HAP-1 (cell line): Measurements from ENCODE around the gene SLC26A5.

ENCODE experiments used
- DNase-seq, 2 experiments: peaks; one replicate each; pipeline ENCODE4 v3.0.0-alpha.2; 2016 to 2020; ENCODE audit warnings: low spot score in 2 of 2
- H3K27me3 ChIP-seq: fragments of 250-450 bp; sonication (Bioruptor Pico); 2 replicates; pipeline ENCODE4 v1.5.1; 2020; ENCODE audit warnings: low read depth, mild to moderate bottlenecking, moderate library complexity
- H3K36me3 ChIP-seq: fragments of 250-450 bp; sonication (Bioruptor Pico); replicated peaks from 2 replicates; pipeline ENCODE4 v1.5.1; 2020; ENCODE audit warnings: mild to moderate bottlenecking
- H3K4me1 ChIP-seq: fragments of 250-450 bp; sonication (Bioruptor Pico); 2 replicates; pipeline ENCODE4 v1.5.1; 2020; ENCODE audit warnings: mild to moderate bottlenecking
- H3K4me3 ChIP-seq: fragments of 250-450 bp; sonication (Bioruptor Pico); 2 replicates; pipeline ENCODE4 v1.5.1; 2020; ENCODE audit warnings: mild to moderate bottlenecking, moderate library complexity
- H3K9me3 ChIP-seq: fragments of 250-450 bp; sonication (Bioruptor Pico); 2 replicates; pipeline ENCODE4 v1.5.1; 2020; ENCODE audit warnings: mild to moderate bottlenecking, moderate library complexity
- in situ Hi-C: fragments of 300-500 bp; cut with MboI; formaldehyde crosslinking; loops from 3 replicates; pipeline ENCODE4 v1.14.3; 2020; ENCODE audit warnings: low sequenced_read_pairs, inconsistent platforms, mixed read lengths

The SLC26A5 gene

DNA sequence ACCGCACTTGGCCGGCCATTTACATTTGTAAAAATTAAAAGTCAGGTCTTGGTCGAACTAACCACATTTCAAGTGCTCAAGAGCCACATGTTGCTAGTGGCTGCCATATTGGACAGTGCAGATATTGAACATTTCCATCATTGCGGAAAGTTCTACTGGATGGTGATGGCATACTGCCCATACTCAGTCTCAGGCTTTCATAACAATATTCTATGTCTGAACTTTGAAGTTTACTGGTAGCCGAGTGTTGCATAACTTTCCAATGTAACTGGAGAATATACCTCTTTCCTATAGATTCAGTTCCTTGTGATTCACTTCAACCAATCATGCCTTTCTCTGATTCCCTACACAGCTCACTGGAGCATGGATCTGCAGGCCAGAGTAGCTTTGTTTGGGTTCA lies 54.9 kb downstream of the SLC26A5 start:
- H3K27me3 ChIP-seq: peaks cover 10% of the 10 kb centered on the region
- H3K9me3 ChIP-seq: no peaks in the 10 kb centered on the region
- H3K4me1 ChIP-seq: no peaks in the 10 kb centered on the region
- in situ Hi-C loops: no loop called here
- DNase-seq: no peak
- no peak overlapping the region for H3K4me3 ChIP-seq
- H3K36me3 ChIP-seq: no peaks in the 10 kb centered on the region

DNA sequence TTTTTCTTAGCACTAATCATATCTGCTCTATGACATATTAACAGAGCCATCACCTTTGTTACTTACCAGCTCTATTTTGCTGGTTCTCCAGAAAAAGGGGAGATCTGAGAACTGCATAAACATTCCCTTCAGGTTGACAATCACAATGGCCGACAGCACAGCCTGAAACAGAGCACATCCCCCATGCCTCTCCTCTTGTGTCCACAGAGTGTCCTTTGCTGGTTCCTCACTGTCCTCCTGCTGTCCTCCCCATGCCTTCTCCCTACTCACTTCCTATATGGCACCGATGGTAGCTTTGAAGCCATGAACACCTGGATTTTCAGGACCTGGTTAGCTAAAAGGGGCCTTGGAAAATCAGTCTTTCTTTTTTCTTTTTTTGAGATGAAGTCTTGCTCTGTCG lies 56.7 kb downstream of the SLC26A5 start:
- Histone ChIP-seq H3K27me3 (peaks cover 10% of the 10 kb centered on the region), H3K4me3 (no peak overlapping the region), H3K36me3 (no peaks in the 10 kb centered on the region), H3K9me3 (no peaks in the 10 kb centered on the region), H3K4me1 (no peaks in the 10 kb centered on the region)
- in situ Hi-C loops: no loop called here
- DNase-seq: no peak

DNA sequence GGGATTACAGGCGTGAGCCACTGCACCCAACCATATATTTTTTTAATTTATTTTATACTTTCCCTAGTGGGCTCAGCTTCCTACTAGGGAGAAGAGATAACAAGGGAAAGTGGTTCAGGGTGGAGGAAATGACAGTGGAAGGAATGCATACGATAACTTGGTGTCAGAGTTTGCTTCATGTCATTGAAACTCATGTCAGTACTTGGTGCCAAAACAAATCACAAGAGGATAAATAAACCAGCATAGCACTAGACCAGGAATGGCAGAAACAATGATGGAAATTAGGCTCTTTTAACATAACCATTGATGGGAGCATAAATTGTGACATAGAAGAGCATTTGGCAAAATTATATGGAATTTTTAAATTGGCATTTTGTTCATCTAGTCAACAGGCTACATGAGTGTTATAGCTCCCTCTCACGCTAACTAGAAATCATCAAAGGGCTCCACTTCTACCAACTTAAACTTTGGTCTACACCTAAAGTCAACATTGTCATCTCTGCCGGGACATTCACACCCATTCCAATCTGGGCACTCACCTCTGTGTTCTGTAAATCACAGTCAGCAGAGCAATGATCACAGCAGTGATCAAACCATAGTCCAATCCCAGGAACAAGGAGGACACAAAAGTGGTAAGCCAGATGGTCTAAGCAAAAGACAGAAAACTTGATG lies 57.4 kb downstream of the SLC26A5 start:
- H3K27me3 ChIP-seq: peaks cover 10% of the 10 kb centered on the region
- in situ Hi-C loops: no loop called here
- no peaks in the 10 kb centered on the region for H3K9me3 ChIP-seq
- no peak overlapping the region for H3K4me3 ChIP-seq
- no peaks in the 10 kb centered on the region for H3K36me3 ChIP-seq
- DNase-seq: no peak
- no peaks in the 10 kb centered on the region for H3K4me1 ChIP-seq

DNA sequence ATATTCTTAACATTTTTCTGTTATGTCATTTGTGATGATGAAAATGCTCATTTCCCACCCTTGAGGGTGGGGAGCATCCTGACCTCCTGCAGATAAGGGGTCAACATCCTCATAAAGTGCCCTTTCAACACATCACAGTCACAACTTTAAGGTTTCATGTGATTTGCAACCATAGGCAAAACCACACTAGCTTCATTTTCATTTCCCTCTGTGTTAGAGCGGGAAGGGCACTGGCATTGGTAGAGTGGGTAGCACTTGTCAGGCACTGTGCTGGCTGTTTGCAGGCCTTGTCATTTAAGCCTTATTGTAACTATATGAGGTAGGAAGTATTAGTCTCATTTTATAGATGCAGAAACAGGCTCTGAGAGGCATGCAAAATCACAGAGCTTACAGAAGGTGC lies 58.8 kb downstream of the SLC26A5 start:
- no peaks in the 10 kb centered on the region for H3K9me3 ChIP-seq
- H3K4me1 ChIP-seq: no peaks in the 10 kb centered on the region
- H3K27me3 ChIP-seq: peaks cover 10% of the 10 kb centered on the region
- H3K4me3 ChIP-seq: no peak overlapping the region
- DNase-seq: no peak
- H3K36me3 ChIP-seq: no peaks in the 10 kb centered on the region
- in situ Hi-C loops: no loop called here

DNA sequence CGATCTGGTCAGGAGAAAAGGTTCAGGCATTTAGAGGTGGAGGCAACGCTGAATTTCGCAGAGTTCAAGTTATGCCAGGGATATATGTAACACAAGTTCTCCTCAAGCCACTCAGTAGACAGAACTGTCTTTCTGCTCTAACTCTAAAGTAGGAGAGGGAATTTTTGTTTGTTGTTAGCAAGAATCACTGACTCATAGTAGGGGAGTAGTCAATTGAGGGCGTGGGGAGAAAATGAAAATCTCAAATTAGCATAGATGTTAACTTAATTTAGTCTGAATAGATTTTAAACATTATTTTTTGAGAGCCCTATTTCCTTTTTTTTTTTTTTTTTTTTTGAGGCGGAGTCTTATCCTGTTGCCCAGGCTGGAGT lies 64.0 kb downstream of the SLC26A5 start:
- no peaks in the 10 kb centered on the region for H3K4me1 ChIP-seq
- in situ Hi-C loops: no loop called here
- H3K9me3 ChIP-seq: no peaks in the 10 kb centered on the region
- H3K36me3 ChIP-seq: no peaks in the 10 kb centered on the region
- H3K4me3 ChIP-seq: no peak overlapping the region
- DNase-seq: no peak
- peaks cover 8% of the 10 kb centered on the region; the same call in 1 of the 2 replicates for H3K27me3 ChIP-seq

DNA sequence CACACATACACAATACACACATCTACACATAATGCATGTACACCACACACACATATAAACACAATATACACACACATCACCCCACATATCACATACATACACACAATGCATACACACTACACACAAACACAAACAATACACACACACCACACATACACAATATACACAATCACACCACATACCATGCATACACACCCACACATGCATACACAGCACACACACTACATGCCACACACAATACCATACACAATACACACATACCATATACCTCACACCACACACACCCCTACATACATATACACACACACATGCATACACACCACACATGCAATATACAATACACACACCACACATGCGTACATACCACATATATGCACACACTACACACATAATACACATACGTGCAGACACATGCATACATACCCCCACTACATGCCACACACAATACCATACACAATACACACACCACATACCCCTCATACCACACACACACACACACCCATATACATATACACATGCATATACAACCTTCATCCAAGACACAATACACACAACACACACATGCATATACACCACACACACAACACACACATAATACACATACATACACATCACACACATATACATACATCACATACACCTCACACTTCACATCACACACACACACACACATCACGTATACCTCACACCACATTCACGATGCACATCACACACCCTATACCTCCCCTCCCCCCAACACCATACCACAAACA lies 64.6 kb downstream of the SLC26A5 start:
- Histone ChIP-seq H3K27me3 (peaks cover 11% of the 10 kb centered on the region), H3K4me3 (no peak overlapping the region), H3K36me3 (no peaks in the 10 kb centered on the region), H3K9me3 (no peaks in the 10 kb centered on the region), H3K4me1 (no peaks in the 10 kb centered on the region)
- DNase-seq: no peak
- in situ Hi-C loops: no loop called here

DNA sequence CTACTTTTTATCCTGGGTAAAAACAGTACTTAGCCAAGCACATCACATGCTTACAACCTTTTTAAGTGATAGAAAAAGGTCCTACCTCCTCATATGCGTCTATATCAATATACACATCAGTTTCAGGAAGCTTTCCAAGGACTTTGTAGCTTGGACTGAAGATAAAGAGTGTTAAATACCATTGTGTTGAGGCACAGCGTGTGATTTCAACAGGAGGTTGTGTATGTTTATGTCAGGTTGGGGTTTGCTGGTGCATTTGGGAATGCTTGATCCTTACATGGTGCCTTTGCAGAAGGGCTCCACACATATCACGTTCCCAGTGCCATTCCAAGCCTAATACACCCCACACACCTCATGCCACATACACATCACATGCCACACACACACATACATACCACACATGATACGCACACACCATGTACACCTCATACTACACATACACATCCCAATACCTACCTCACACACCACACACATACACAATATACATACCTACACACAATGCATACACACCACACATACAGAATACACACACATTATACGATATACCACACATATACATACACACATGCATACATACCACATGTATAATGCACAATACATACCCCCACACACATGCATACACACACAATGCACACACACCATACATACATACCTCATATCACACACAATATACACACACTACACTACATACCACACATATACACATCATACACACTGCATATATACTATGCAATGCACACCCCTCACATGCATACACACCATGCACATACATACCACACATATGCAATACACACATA lies 65.4 kb downstream of the SLC26A5 start:
- in situ Hi-C loops: no loop called here
- Histone ChIP-seq H3K36me3 (no peaks in the 10 kb centered on the region), H3K4me1 (no peaks in the 10 kb centered on the region), H3K4me3 (no peak overlapping the region), H3K9me3 (no peaks in the 10 kb centered on the region), H3K27me3 (peaks cover 12% of the 10 kb centered on the region)
- no peak for DNase-seq

DNA sequence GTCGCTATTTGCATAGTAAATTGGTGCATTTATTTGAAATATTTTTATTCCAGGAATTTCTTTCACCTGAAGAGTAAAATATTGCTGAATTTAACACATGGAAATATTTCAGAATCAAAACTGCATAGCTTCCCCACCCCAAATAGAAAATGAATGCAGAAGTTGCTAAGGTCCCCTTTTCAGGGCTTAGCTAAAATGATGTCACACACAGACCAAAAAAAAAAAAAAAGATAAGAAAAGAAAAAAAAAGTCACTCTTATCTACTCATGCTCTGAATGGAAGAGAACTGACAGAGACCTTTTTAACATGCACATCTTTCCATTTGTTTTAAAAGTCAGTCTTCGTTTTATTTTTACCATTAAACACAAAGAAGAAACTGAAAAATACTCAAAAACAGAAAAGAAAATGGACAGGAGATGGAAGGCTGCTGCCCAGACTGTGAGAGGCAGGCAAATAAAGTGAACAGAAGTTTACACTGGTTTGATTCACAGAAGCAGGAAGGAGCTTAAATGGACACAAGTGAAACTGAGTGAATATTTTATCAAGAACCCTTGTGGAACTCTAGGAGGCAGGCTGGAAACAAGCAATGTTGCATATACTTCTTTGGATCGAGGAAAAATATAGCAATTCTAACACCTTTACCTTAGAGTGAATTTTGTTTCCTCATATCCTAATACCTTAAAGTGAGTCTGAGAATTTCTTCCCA lies 66.6 kb downstream of the SLC26A5 start:
- H3K4me1 ChIP-seq: no peaks in the 10 kb centered on the region
- DNase-seq: no peak

DNA sequence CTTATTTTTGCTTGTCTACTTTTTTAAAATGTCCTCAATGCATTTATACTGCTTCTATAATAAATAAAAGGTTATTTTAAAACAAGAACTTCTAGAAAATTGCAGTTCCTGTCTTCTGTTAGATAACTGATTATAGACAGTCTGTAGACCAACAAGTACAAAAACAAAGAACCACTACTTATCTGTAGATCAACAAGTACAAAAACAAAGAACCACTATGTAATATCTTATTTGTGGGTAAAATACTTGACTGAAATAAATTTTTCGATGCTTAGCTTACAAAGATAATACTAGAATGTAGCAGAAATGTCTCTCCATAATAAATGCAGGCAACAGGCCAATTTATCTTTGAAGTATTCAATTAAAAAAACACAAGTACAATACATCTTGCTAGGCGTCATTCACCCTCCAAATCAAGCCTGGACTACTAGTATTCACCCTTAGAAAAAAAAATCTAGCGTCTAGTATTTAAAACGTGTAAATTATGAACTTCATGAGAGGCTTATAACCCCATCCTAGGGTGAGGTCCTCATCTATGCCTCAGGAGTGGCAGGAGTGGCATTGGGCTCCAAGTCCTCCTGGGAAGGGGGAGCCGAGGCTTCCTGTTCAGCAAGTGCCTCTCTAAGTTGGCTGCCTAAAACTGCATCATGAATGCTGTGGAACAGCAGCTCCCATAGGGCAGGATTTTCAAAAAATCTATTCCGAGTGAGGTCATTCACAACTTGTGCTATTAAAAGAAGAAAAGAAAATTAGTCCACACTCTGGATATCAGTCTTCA lies 72.0 kb downstream of the SLC26A5 start:
- in situ Hi-C loops: no loop called here
- Histone ChIP-seq H3K27me3 (peaks cover 9% of the 10 kb centered on the region), H3K4me3 (no peak overlapping the region), H3K9me3 (no peaks in the 10 kb centered on the region), H3K4me1 (no peaks in the 10 kb centered on the region), H3K36me3 (peaks cover 9% of the 10 kb centered on the region)
- DNase-seq: no peak

More for the DNA sequence above, 66.6 kb downstream of the SLC26A5 start:
- no peaks in the 10 kb centered on the region for H3K9me3 ChIP-seq
- no peaks in the 10 kb centered on the region for H3K36me3 ChIP-seq
- in situ Hi-C loops: no loop called here
- H3K27me3 ChIP-seq: peaks cover 12% of the 10 kb centered on the region
- no peak overlapping the region for H3K4me3 ChIP-seq

DNA sequence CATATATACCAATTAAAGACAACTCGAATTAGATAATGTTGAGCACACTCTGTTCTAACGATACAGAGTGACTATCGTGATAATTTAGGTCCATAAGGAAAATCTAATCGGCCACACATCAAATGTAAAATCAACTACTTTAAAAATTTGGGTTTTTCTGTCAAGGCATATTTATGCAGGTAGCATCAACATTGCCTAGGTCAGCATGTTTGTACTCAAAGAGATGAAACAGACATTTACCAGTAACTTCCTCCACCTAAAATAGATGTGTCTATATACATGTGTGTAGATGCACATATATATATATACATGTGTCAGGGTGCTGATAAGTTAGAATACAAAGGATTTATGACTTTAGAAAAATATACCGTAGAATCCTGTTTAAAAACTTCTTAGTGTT lies 76.6 kb downstream of the SLC26A5 start:
- H3K4me1 ChIP-seq: no peaks in the 10 kb centered on the region
- in situ Hi-C loops: no loop called here
- peaks cover 51% of the 10 kb centered on the region for H3K36me3 ChIP-seq
- H3K27me3 ChIP-seq: no peaks in the 10 kb centered on the region
- DNase-seq: no peak
- no peaks in the 10 kb centered on the region for H3K9me3 ChIP-seq
- no peak overlapping the region for H3K4me3 ChIP-seq

DNA sequence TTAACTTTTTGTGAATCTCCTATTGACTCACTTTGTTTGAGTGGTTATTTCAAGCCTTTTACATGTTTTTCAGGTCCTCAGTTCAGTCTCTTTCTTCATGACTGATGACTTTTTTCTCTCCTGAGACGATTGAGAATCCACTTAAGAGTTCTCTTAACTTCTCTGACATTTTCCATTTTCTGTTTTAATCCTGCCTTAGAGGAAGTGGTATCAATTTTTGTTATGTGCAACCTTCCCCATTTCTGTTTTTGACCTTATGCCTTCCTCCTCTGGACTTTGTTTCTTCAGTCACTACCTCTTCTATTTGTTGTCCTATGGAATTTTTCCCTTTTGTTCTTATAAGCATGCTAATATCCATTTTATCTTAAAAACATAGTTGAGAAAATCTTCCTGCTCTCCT lies 96.2 kb downstream of the SLC26A5 start:
- Histone ChIP-seq H3K27me3 (no peaks in the 10 kb centered on the region), H3K4me1 (peaks cover 29% of the 10 kb centered on the region), H3K36me3 (peaks cover 20% of the 10 kb centered on the region), H3K9me3 (no peaks in the 10 kb centered on the region), H3K4me3 (peak overlapping the region; percentile 66)
- no peak for DNase-seq
- in situ Hi-C loops: no loop called here

DNA sequence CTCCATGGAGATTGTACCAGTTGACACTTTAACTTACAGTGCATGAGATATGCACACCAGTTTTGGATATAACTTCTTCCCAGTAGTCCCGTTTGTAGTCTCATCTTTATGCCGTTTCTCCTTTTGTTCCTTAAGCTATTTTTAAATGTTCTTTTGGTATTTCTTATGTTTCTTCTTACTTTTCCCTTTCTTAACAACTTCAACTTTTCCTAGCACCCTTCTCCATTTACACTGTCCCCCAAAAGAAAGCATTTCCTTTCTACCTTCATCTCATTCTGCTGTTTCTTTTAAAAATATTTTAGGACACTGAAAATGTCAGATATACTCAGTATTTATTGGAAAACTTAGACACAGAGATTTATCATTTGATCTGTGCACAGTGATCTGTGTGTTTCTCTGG lies 97.0 kb downstream of the SLC26A5 start:
- in situ Hi-C loops: no loop called here
- Histone ChIP-seq H3K4me1 (peaks cover 29% of the 10 kb centered on the region), H3K9me3 (no peaks in the 10 kb centered on the region), H3K36me3 (peaks cover 15% of the 10 kb centered on the region), H3K27me3 (no peaks in the 10 kb centered on the region), H3K4me3 (peak overlapping the region; percentile 66)
- no peak for DNase-seq

DNA sequence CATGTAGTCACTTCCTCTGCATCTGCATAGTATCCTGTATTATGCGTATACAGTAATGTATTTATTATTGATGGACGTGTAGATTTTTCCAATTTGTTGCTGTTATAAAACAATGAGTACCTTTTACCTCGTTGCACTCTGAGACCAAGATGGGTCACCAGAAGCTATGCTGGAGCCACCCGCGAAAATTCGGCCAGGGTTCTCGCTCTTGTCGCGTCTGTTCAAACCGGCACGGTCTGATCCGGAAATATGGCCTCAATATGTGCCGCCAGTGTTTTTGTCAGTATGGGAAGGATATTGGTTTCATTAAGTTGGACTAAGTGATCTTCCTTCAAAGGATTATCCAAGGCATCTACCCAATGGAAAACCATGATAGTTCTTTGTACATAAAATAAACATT lies 97.6 kb downstream of the SLC26A5 start:
- Histone ChIP-seq H3K36me3 (peaks cover 17% of the 10 kb centered on the region), H3K27me3 (no peaks in the 10 kb centered on the region), H3K4me3 (peak overlapping the region; percentile 66), H3K9me3 (no peaks in the 10 kb centered on the region), H3K4me1 (peaks cover 31% of the 10 kb centered on the region)
- peak in 1 of 2 experiments; percentile 17 for DNase-seq
- in situ Hi-C loops: no loop called here
